ENCODE measurements around the gene ABCC5.

- TF ChIP-seq EP300 (IDR thresholded peaks at IDR 0.05) (no peak), CTCF (IDR thresholded peaks at IDR 0.05) (no peak)
Observed at GRCh38 chr3:183984127-183984740, 33.5 kb downstream of the ABCC5 start.

All from tibial nerve (tissue), 4 donors.